ENCODE data around the gene RMP24.
"Not testable (repeated sequence)": the region's sequence is repeated elsewhere in the genome, so short reads cannot be mapped to it uniquely, and the experiment has no call there.

RMP24 gene

GRCh38 chr18:35956226-35956625, 16.3 kb upstream of the RMP24 start:
- TF ChIP-seq CTCF (IDR thresholded peaks at IDR 0.05; ENCODE audit: borderline replicate concordance, control extremely low read depth, extremely low read depth, insufficient read depth, missing control alignments) = no peak
- DNase-seq (ENCODE audit: low spot score) = no peak
- in situ Hi-C loops (cut with MboI; ENCODE audit: low sequenced_read_pairs, unreplicated experiment) = loop anchor here (25.0 kb wide), 1 partner anchor 569 kb away; the partner anchor contains the start of gene ZNF396

GRCh38 chr18:35962320-35962719, 10.2 kb upstream of the RMP24 start:
- TF ChIP-seq CTCF (IDR thresholded peaks at IDR 0.05; ENCODE audit: borderline replicate concordance, control extremely low read depth, extremely low read depth, insufficient read depth, missing control alignments) = no peak
- in situ Hi-C loops (cut with MboI; ENCODE audit: low sequenced_read_pairs, unreplicated experiment) = loop anchor here (25.0 kb wide), 1 partner anchor 575 kb away; the partner anchor contains the start of gene ZNF396
- no peak for DNase-seq (ENCODE audit: low spot score)

- in situ Hi-C loops (cut with MboI; ENCODE audit: low sequenced_read_pairs, unreplicated experiment) = loop anchor here (25.0 kb wide), 1 partner anchor 577 kb away; the partner anchor contains the start of gene ZNF396
- DNase-seq (ENCODE audit: low spot score) = no peak
- no peak for TF ChIP-seq CTCF (IDR thresholded peaks at IDR 0.05; ENCODE audit: borderline replicate concordance, control extremely low read depth, extremely low read depth, insufficient read depth, missing control alignments)
Measured at GRCh38 chr18:35964319-35964718, 8.2 kb upstream of the RMP24 start.

GRCh38 chr18:35967866-35968265, 4.6 kb upstream of the RMP24 start:
- in situ Hi-C loops (cut with MboI; ENCODE audit: low sequenced_read_pairs, unreplicated experiment) = loop anchor here (25.0 kb wide), 1 partner anchor 581 kb away; the partner anchor contains the start of gene ZNF396
- DNase-seq (ENCODE audit: low spot score) = not testable (repeated sequence)

GRCh38 chr18:35968278-35968880, 4.1 kb upstream of the RMP24 start:
- TF ChIP-seq CTCF (IDR thresholded peaks at IDR 0.05; ENCODE audit: borderline replicate concordance, control extremely low read depth, extremely low read depth, insufficient read depth, missing control alignments) = no peak
- in situ Hi-C loops (cut with MboI; ENCODE audit: low sequenced_read_pairs, unreplicated experiment) = loop anchor here (25.0 kb wide), 1 partner anchor 581 kb away; the partner anchor contains the start of gene ZNF396
- no peak for DNase-seq (ENCODE audit: low spot score)

GRCh38 chr18:35969676-35970075, 2.8 kb upstream of the RMP24 start:
- in situ Hi-C loops (cut with MboI; ENCODE audit: low sequenced_read_pairs, unreplicated experiment) = loop anchor here (25.0 kb wide), 1 partner anchor 582 kb away; the partner anchor contains the start of gene ZNF396
- no peak for TF ChIP-seq CTCF (IDR thresholded peaks at IDR 0.05; ENCODE audit: borderline replicate concordance, control extremely low read depth, extremely low read depth, insufficient read depth, missing control alignments)
- DNase-seq (ENCODE audit: low spot score) = no peak

GRCh38 chr18:35971661-35972196, 750 bp upstream of the RMP24 start:
- DNase-seq (ENCODE audit: low spot score) = no peak
- in situ Hi-C loops (cut with MboI; ENCODE audit: low sequenced_read_pairs, unreplicated experiment) = loop anchor here (25.0 kb wide), 1 partner anchor 584 kb away; the partner anchor contains the start of gene ZNF396
- no peak for TF ChIP-seq CTCF (IDR thresholded peaks at IDR 0.05; ENCODE audit: borderline replicate concordance, control extremely low read depth, extremely low read depth, insufficient read depth, missing control alignments)

Measured in GM13976 (cell line).